Stomach (tissue), 4 donors: Measurements from ENCODE around the gene NCAPH2.

Experiments
- CTCF ChIP-seq, 7 experiments: fragments of 450-650 bp in 4 of 7; fragments of 200-600 bp in 3 of 7; sonication (generic) in 3 of 7; IDR thresholded peaks; one replicate each; pipeline ENCODE4 v1.5.1; 2016 to 2019; ENCODE audit warnings: antibody characterized with exemption in 7 of 7, control low read depth in 2 of 7, mild to moderate bottlenecking in 1 of 7
- EP300 ChIP-seq: sonication (generic); formaldehyde crosslinking; IDR thresholded peaks from one replicate; pipeline ENCODE4 v1.6.1; 2017; ENCODE audit warnings: antibody characterized with exemption
- POLR2A ChIP-seq, 4 donors: fragments of 450-650 bp; IDR thresholded peaks; one replicate each; pipeline ENCODE4 v1.6.1; 2016; ENCODE audit warnings: antibody characterized with exemption in 4 of 4, control low read depth in 2 of 4, mild to moderate bottlenecking in 1 of 4, moderate library complexity in 1 of 4

GRCh38 chr22:50469377-50470305 lies 38.4 kb upstream of the NCAPH2 start:
- TF ChIP-seq CTCF (IDR thresholded peaks at IDR 0.05) (no peak), POLR2A (IDR thresholded peaks at IDR 0.05) (no peak), EP300 (no peak)
